ENCODE measurements around the gene DLG5. TPM values are rescaled to one million over a fixed set of nuclear protein-coding genes. Genes with fewer than 3 reads are reported as not detected.

Gene DLG5
- total and polyA plus RNA-seq, 10 of the 15 experiments (the other 5 are each of a cell fraction or from before 2014, with no cell fraction given): 0.18 to 6.6 (median 2.7) TPM

- ATAC-seq (no peak), DNase-seq (ENCODE audit: low read depth, low spot score) (no peak), FAIRE-seq (no peak)
- H3K9me3 ChIP-seq (replicated peaks; ENCODE audit: control insufficient read depth, insufficient read depth, low read length): no peaks in the 10 kb centered on the region
- peaks cover 10% of the 10 kb centered on the region for H3K4me1 ChIP-seq (ENCODE audit: control insufficient read depth, insufficient read depth, low read length)
- no peak overlapping the region for H3K4me2 ChIP-seq (ENCODE audit: control insufficient read depth, insufficient read depth)
- no peak overlapping the region for H2AFZ ChIP-seq (ENCODE audit: control insufficient read depth, low read depth, low read length)
- no TSS peak for BruUV-seq (replicated peaks)
- POLR2A ChIA-PET: no interaction called here
- no peaks in the 10 kb centered on the region for H3K27me3 ChIP-seq (replicated peaks in 1 of 2; ENCODE audit: control insufficient read depth in 2 of 2, insufficient read depth in 2 of 2, low read length in 1 of 2)
- H3K9ac ChIP-seq (ENCODE audit: control insufficient read depth, insufficient read depth, low read length): no peak overlapping the region
- CTCF ChIA-PET: no interaction called here
- no peaks in the 10 kb centered on the region for H3K36me3 ChIP-seq (ENCODE audit: control insufficient read depth in 2 of 2, insufficient read depth in 2 of 2, low read length in 1 of 2)
- in situ Hi-C loops (cut with MboI): no loop called here
- H3K27ac ChIP-seq (ENCODE audit: control insufficient read depth, insufficient read depth): no peak overlapping the region
- no peak for TF ChIP-seq MEF2B (IDR thresholded peaks at IDR 0.05; ENCODE audit: partially characterized antibody, poor library complexity, severe bottlenecking)
- TF ChIP-seq CBX5 (IDR thresholded peaks at IDR 0.05; ENCODE audit: low read depth): no peak
- TF ChIP-seq SMARCA5 (IDR thresholded peaks at IDR 0.05): no peak
- no peak overlapping the region for H3K4me3 ChIP-seq
- 66% methylated on average over 5 of the region's 5 CpGs for WGBS (ENCODE audit: insufficient coverage, insufficient replicate concordance, low lambda C conversion rate, missing lambda C conversion rate)
- RAD21 ChIA-PET (ENCODE audit: unreplicated experiment): no interaction called here
- SMC1A ChIA-PET (ENCODE audit: uncharacterized antibody, unreplicated experiment): no interaction called here
- no peaks in the 10 kb centered on the region for H4K20me1 ChIP-seq (ENCODE audit: control insufficient read depth, insufficient read depth)
- intact Hi-C loops (cut with micrococcal nuclease; ENCODE audit: unreplicated experiment): no loop called here
- H3K79me2 ChIP-seq (ENCODE audit: control insufficient read depth, insufficient read depth, low read length): no peaks in the 10 kb centered on the region
Observed at GRCh38 chr10:77902159-77902558, 24.4 kb downstream of the DLG5 start.

DNA sequence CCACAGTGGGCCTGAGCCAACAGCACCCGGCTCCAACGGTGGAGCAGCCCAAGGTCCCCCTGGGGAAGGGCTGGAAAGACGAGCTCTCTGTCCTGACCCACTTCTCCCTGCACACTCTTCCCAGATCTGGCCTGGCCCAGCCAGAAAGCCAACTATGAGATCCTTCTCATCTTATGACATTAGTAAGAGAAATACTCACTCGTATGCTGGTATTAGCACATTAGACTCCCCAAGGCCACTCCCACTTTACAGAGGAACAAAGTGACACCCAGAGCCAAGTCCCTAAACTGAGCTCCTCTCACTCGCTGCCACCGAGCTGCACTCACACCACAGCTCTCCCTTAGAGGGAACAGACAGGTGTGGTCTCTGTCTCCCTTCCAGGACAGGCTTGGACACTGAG lies 24.8 kb downstream of the DLG5 start:
- no peaks in the 10 kb centered on the region for H3K36me3 ChIP-seq (ENCODE audit: control insufficient read depth in 2 of 2, insufficient read depth in 2 of 2, low read length in 1 of 2)
- ATAC-seq (no peak), DNase-seq (ENCODE audit: low read depth, low spot score) (no peak), FAIRE-seq (no peak)
- TF ChIP-seq ZNF687 (IDR thresholded peaks at IDR 0.05): no peak
- TF ChIP-seq DPF2 (IDR thresholded peaks at IDR 0.05): no peak
- TF ChIP-seq TAF1 (IDR thresholded peaks at IDR 0.05; ENCODE audit: borderline replicate concordance, low read depth, low read length): no peak
- no peak overlapping the region for H3K9ac ChIP-seq (ENCODE audit: control insufficient read depth, insufficient read depth, low read length)
- no peak overlapping the region for H3K27ac ChIP-seq (ENCODE audit: control insufficient read depth, insufficient read depth)
- RAD21 ChIA-PET (ENCODE audit: unreplicated experiment): no interaction called here
- H3K27me3 ChIP-seq (replicated peaks in 1 of 2; ENCODE audit: control insufficient read depth in 2 of 2, insufficient read depth in 2 of 2, low read length in 1 of 2): no peaks in the 10 kb centered on the region
- no peak overlapping the region for H3K4me2 ChIP-seq (ENCODE audit: control insufficient read depth, insufficient read depth)
- 65% methylated on average over 6 of the region's 6 CpGs for WGBS (ENCODE audit: insufficient coverage, insufficient replicate concordance, low lambda C conversion rate, missing lambda C conversion rate)
- no peaks in the 10 kb centered on the region for H4K20me1 ChIP-seq (ENCODE audit: control insufficient read depth, insufficient read depth)
- POLR2A ChIA-PET: interaction anchor here (1.1 kb wide), 1 partner anchor 9 kb away, joined by 3 read pairs; no protein-coding TSS in a partner anchor
- no peaks in the 10 kb centered on the region for H3K9me3 ChIP-seq (replicated peaks; ENCODE audit: control insufficient read depth, insufficient read depth, low read length)
- in situ Hi-C loops (cut with MboI): no loop called here
- H2AFZ ChIP-seq (ENCODE audit: control insufficient read depth, low read depth, low read length): no peak overlapping the region
- intact Hi-C loops (cut with micrococcal nuclease; ENCODE audit: unreplicated experiment): no loop called here
- CTCF ChIA-PET: no interaction called here
- no TSS peak for BruUV-seq (replicated peaks)
- no peaks in the 10 kb centered on the region for H3K79me2 ChIP-seq (ENCODE audit: control insufficient read depth, insufficient read depth, low read length)
- H3K4me3 ChIP-seq: no peak overlapping the region
- SMC1A ChIA-PET (ENCODE audit: uncharacterized antibody, unreplicated experiment): no interaction called here
- peaks cover 10% of the 10 kb centered on the region for H3K4me1 ChIP-seq (ENCODE audit: control insufficient read depth, insufficient read depth, low read length)
